GM18520 (cell line): ENCODE results near the gene MUSTN1.

Experiments used
- ATAC-seq: cut with Tn5 transposase; IDR thresholded peaks from one replicate; pipeline ENCODE4 v1.9.1; 2021; ENCODE audit not compliant: unreplicated experiment

MUSTN1 gene

GRCh38 chr3:52854013-52854412, 19.2 kb upstream of the MUSTN1 start:
- no peak for ATAC-seq

DNA sequence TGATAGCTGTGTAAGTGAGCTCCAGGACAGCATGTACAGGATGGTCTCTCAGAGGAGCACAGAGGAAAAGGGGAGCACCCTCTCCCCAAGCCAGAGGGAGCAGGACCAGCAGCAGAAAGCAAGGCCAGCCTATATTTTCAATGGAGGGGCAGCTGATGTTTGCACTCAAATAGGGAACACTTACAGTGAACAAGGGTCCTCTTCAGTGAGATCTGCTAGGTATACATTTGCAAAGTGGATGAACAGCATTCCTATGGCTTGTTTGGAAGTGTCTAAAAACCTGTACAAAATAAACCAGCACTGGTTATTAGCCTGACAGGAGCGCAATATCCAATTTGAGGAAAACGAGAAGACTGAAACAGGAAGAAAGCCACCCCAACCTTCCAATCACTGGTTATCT, 17.6 kb upstream of the MUSTN1 start:
- no peak for ATAC-seq

GRCh38 chr3:52851348-52851747, 16.5 kb upstream of the MUSTN1 start:
- ATAC-seq = no peak

- no peak for ATAC-seq
Observed at GRCh38 chr3:52849656-52850055, 14.8 kb upstream of the MUSTN1 start.

DNA sequence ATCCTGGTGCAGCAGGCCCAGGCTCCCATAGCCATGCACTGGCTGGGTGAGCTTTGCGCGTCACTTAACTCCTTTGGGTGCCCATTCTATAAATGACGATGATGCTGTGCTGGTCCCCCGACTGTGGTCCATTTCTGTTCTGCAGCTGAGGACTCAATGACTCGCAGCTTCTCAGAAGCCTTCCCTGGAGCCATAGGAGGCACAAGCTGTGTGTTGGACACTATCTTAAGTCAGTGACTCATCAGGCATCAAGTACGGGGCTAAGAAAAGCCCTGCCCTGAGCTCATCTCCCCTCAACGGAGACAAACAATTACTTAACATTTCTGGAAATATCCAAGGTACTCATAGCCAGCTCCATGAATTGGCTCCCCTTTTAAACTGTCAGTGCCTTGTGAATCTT, 13.8 kb upstream of the MUSTN1 start:
- no peak for ATAC-seq

GRCh38 chr3:52847726-52848125, 12.9 kb upstream of the MUSTN1 start:
- ATAC-seq = no peak

GRCh38 chr3:52847241-52847640, 12.4 kb upstream of the MUSTN1 start:
- no peak for ATAC-seq

- no peak for ATAC-seq
Observed at GRCh38 chr3:52846432-52846965, 11.7 kb upstream of the MUSTN1 start.

DNA sequence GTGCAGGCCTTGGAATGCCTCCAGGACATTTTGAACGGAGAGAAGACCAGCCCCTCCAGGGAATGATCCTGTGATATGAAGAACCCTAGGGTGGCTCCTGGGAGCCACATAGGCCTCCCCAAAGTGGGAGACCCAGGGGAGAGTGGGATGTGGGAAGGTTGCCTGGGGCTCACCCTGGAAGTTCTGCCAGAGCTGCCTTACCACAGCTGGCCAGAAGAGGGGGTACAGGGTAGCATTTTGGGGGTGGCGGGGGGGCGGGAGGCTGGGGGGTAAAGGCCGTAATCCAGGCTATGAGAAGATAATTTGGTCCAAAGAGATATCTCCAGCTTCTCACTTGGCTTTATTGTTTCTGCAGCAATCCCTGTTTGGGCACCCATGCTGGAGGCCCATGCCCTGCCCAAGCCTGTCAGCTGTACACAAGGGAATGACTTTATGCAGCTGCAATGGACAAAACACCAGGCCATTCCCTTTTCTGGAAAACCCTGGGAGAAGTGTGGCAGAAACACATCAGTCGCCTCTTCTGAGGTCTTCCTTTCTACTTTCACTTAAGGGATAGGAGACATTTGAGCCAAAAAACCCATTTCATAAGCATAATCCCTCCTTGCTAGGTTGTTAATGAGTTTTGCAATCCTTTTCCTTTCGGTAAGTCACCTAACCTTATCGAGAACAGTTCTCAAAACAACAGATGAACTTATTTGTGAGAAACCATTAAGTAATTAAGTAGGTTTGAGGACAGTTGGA, 11.0 kb upstream of the MUSTN1 start:
- no peak for ATAC-seq

GRCh38 chr3:52845157-52845556, 10.3 kb upstream of the MUSTN1 start:
- ATAC-seq = no peak

DNA sequence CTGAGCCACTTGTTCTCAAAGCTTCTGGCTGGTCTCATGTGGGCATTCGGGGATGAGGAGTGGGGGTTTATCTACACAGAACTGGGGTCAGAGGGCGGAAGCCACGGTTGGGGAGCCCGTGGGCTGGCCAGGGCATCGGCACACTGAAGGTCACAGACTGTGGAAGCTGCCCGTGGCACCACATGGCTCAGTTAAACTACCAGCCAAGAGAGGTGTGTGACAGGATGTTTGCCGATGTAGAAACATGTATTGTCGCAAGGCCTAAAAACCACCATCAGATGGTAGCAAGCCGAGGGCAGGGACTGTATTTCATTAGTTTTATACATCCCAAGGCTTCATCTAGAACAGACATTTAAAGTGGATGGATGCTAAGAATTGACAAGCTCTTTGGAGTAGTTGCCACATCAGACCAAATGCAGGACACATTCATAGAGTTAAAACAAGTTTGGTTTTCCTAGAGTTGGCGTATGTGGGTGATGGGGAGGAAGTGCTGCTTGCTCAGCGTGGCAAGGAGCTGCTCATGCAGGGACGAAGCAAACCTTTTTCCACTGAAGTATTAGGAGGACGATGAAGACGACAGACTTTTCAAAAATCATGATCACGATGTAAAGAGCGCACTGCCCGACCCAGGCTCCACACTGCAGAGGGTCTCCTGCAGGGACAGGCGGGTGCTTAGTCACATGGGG, 9.6 kb upstream of the MUSTN1 start:
- no peak for ATAC-seq

GRCh38 chr3:52843881-52844280, 9.1 kb upstream of the MUSTN1 start:
- ATAC-seq = no peak

DNA sequence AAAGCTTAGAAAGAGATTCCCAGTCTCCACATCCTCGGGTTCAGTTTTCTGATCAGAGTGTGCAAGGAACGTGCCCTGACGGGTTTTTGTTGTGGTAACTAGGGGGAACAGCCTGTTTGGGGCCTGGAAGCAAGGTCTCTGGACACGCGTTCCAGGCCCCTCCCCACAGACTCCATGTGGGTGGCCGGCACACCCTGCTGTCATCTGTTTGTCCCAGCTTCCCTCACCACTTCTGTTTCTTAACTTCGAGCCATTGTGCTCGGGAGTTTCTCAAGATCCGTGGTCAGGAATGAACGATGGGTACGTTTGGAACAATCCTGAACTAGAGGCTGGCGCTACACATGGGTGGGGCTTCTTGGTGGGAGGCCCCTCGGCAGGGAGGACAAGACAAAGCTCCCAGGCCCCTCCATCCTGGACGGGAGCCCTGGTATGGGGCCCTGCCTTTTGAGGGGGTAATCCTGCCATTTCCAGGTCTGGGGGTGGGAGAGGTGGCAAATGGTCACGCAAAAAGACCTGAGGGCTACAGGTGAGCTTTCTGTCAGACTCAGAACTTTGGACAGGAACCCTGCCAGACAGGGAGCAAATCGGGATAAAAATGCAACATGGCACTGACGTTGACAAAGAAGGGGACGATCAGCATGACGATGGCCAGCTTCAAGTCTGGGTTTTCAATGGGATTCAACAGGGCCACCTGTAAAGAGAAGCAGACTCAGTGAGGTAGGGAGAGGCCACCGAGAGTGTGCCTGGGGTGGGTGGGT, 8.5 kb upstream of the MUSTN1 start:
- ATAC-seq = no peak

GRCh38 chr3:52842424-52842823, 7.6 kb upstream of the MUSTN1 start:
- no peak for ATAC-seq

DNA sequence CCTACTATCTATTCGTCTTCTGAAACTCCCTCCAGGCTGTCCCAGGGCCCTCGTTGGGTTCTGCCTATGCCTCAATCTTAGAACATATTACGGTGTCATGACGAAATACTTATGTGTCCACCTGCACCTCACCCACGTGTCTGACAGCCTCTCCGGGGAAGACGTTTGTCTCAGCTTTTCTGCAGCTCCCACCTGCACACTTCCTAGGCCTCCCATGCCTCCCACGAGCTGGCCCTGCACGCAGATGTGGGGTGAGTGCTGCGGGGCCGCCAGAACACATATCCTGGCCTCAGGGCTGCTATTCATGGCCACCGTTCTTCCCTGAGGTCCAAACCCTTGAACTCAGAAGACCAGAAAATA, 7.1 kb upstream of the MUSTN1 start:
- no peak for ATAC-seq

DNA sequence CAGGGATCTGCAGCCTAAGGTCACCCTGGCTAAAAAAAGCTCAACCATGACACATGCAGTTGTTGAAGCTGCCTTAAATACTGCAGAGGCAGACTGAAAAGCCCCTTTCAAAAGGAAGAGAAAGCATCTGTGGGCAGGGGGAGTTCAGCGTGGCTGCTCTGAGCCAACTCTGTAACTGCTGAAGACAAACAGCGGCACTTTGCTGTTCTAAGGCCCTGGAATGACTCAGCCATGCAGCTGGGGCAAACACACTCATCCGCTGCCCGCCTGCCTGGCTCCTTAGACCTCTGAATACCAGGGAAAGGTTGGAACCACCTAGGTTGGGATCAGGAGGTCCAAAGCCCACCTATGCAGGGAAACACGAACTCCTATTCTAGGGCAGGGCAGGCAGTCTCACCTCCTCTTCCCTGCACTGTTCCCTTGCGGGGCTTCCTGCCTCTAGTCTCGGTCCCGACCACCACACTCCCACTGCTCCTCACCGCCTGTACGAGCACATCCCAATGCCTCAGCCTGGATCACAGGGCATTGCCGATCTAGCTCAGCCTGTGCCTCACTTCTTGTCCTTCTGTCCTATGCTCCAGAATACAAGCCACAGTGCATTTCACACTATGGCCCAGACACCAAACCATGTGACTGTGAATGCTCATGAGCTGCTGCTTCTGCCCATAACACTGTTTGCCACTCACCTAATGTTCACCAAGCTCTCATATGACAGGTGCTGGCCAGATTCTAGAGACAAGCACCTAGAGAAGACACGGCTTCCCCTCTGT, 6.6 kb upstream of the MUSTN1 start:
- no peak for ATAC-seq

- ATAC-seq = no peak
Observed at GRCh38 chr3:52839892-52840545, 5.2 kb upstream of the MUSTN1 start.

DNA sequence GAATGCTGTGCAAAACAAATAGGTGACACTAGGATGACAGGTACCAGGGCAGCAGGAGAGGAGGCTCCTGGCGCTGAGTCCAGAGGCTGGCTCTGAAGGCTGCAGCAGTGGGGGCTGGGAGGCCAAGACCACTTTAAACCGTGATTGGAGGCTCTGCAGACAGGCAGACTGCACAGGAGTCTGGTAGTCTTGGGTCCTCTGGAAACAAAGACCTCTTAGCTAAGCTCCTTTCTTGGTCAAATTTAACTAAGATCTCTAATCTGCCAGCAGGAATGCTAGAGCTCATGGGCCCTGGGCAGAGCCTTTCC, 4.4 kb upstream of the MUSTN1 start:
- no peak for ATAC-seq

DNA sequence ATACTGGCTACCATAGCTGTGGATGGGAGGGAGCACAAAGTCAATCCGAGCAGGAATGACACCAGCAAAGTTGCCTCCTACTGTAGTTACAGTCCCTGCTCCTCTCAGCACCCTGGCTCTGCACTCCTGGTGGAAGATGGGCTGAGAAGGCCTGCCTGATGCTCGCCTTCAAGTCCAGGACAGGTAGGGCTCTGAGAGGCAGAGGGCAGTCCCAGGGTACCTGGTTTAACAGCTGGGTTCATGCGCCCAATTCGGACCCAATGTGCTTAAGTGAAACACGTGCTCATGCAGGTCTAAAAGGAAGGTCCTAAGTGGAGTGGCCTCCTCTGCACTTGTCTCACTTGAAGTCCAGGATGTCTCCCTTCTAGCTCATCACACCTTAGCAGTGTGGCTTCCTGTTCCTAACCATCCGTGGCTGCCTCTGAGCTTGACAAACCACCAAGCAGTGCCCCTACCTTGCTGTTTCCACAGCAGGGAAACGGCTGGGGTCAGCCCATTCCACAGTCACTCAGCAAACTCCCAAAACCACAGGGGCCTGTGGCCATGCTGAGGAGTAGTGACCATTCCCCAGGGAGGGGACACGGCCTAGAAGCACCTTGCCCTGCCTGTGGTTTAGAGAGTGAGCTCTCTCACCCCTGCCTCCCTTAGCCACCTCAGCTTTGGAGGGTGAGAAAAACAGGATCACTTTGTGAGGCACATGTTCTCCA, 3.9 kb upstream of the MUSTN1 start:
- ATAC-seq = no peak

- no peak for ATAC-seq
Observed at GRCh38 chr3:52836986-52837385, 2.2 kb upstream of the MUSTN1 start.
